ENCODE measurements around the gene ZNF609.
"Not testable (repeated sequence)": the region's sequence is repeated elsewhere in the genome, so short reads cannot be mapped to it uniquely, and the experiment has no call there.

ZNF609 gene

GRCh38 chr15:64589435-64590084 is 129.2 kb downstream of the ZNF609 start:
- DNase-seq = no peak

GRCh38 chr15:64592845-64593244 is 132.5 kb downstream of the ZNF609 start:
- DNase-seq = not testable (repeated sequence)

- DNase-seq = peak; percentile 32 to 54
Observed at GRCh38 chr15:64596701-64597476, 136.5 kb downstream of the ZNF609 start.

- DNase-seq = no peak
Observed at GRCh38 chr15:64597477-64597822, 137.1 kb downstream of the ZNF609 start.

- no peak for DNase-seq
Observed at GRCh38 chr15:64599226-64599625, 138.8 kb downstream of the ZNF609 start.

GRCh38 chr15:64599716-64600115 is 139.3 kb downstream of the ZNF609 start:
- DNase-seq = no peak

- DNase-seq = no peak
Observed at GRCh38 chr15:64600794-64601193, 140.4 kb downstream of the ZNF609 start.

- DNase-seq = no peak
Observed at GRCh38 chr15:64604319-64604718, 143.9 kb downstream of the ZNF609 start.

GRCh38 chr15:64607416-64607815 is 147.0 kb downstream of the ZNF609 start:
- DNase-seq = not testable (repeated sequence)

GRCh38 chr15:64610257-64610919 is 150.0 kb downstream of the ZNF609 start:
- DNase-seq = no peak

- DNase-seq = no peak
Observed at GRCh38 chr15:64611085-64611725, 150.8 kb downstream of the ZNF609 start.

GRCh38 chr15:64614519-64614918 is 154.1 kb downstream of the ZNF609 start:
- DNase-seq = no peak

GRCh38 chr15:64617727-64618126 is 157.3 kb downstream of the ZNF609 start:
- DNase-seq = no peak

- no peak for DNase-seq
Observed at GRCh38 chr15:64618138-64618537, 157.8 kb downstream of the ZNF609 start.

- DNase-seq = no peak
Observed at GRCh38 chr15:64618540-64618939, 158.2 kb downstream of the ZNF609 start.

- no peak for DNase-seq
Observed at GRCh38 chr15:64619880-64620839, 159.8 kb downstream of the ZNF609 start.

- no peak for DNase-seq
Observed at GRCh38 chr15:64621056-64621455, 160.7 kb downstream of the ZNF609 start.

- DNase-seq = peak; percentile 53 to 68
Observed at GRCh38 chr15:64622410-64623260, 162.3 kb downstream of the ZNF609 start.

- no peak for DNase-seq
Observed at GRCh38 chr15:64623347-64623996, 163.1 kb downstream of the ZNF609 start.

- no peak for DNase-seq
Observed at GRCh38 chr15:64624242-64624641, 163.9 kb downstream of the ZNF609 start.

GRCh38 chr15:64629063-64629462 is 168.7 kb downstream of the ZNF609 start:
- no peak for DNase-seq
